T-helper 22 cell (primary cell): ENCODE measurements around the gene MLXIPL.
"Not testable (repeated sequence)": the region's sequence is repeated elsewhere in the genome, so short reads cannot be mapped to it uniquely, and the experiment has no call there.

ENCODE experiments used
- DNase-seq: peaks from one replicate; pipeline ENCODE4 v3.0.0-alpha.2; 2020; ENCODE audit warnings: low read depth

The MLXIPL gene

GRCh38 chr7:73611017-73611555, 13.2 kb downstream of the MLXIPL start:
- no peak for DNase-seq

GRCh38 chr7:73610105-73610504, 14.2 kb downstream of the MLXIPL start:
- DNase-seq: no peak

- DNase-seq: not testable (repeated sequence)
Measured at GRCh38 chr7:73607692-73607983, 16.7 kb downstream of the MLXIPL start.

- DNase-seq: peak; percentile 28
Measured at GRCh38 chr7:73606801-73607691, 17.3 kb downstream of the MLXIPL start.

GRCh38 chr7:73605601-73606220, 18.6 kb downstream of the MLXIPL start:
- DNase-seq: no peak

GRCh38 chr7:73602721-73603651, 21.3 kb downstream of the MLXIPL start:
- no peak for DNase-seq

- no peak for DNase-seq
Measured at GRCh38 chr7:73599916-73600315, 24.4 kb downstream of the MLXIPL start.

- no peak for DNase-seq
Measured at GRCh38 chr7:73599151-73599882, 25.0 kb downstream of the MLXIPL start.

- DNase-seq: no peak
Measured at GRCh38 chr7:73597978-73598782, 26.1 kb downstream of the MLXIPL start.

GRCh38 chr7:73596191-73597065, 27.9 kb downstream of the MLXIPL start:
- DNase-seq: no peak

GRCh38 chr7:73595358-73595757, 29.0 kb downstream of the MLXIPL start:
- DNase-seq: no peak

- DNase-seq: no peak
Measured at GRCh38 chr7:73593207-73594045, 30.9 kb downstream of the MLXIPL start.

GRCh38 chr7:73586911-73587310, 37.4 kb downstream of the MLXIPL start:
- no peak for DNase-seq

GRCh38 chr7:73585196-73585595, 39.1 kb downstream of the MLXIPL start:
- no peak for DNase-seq

- DNase-seq: no peak
Measured at GRCh38 chr7:73582664-73583202, 41.6 kb downstream of the MLXIPL start.

- DNase-seq: not testable (repeated sequence)
Measured at GRCh38 chr7:73581006-73581405, 43.3 kb downstream of the MLXIPL start.

- peak; percentile 99 for DNase-seq
Measured at GRCh38 chr7:73578342-73579128, 45.8 kb downstream of the MLXIPL start, which contains the start of gene TBL2. Gene TBL2 (minus strand): TSS chr7:73578579. CDS start chr7:73578549, 30 bp downstream.
